OCI-LY3 (cell line): ENCODE results near the gene RNF208.

Experiments
- CTCF ChIP-seq: fragments of 200-600, 300-600 bp; sonication (generic); IDR thresholded peaks from 2 replicates; pipeline ENCODE4 v1.5.1; 2014; ENCODE audit warnings: antibody characterized with exemption, low read length, low read depth
- EZH2phosphoT487 ChIP-seq: fragments of 200-600 bp; shearing (Covaris generic); IDR thresholded peaks from 2 replicates; pipeline ENCODE4 v1.6.1; 2018; ENCODE audit warnings: antibody characterized with exemption, mixed run types, low read depth

- no peak for TF ChIP-seq CTCF
- no peak for TF ChIP-seq EZH2phosphoT487
These were observed 31.9 kb upstream of the RNF208 start for GRCh38 chr9:137253717-137254623.
